Transverse colon (tissue), 4 donors: ENCODE results near the gene KLF1. TPM values are rescaled to one million over a fixed set of nuclear protein-coding genes. Genes with fewer than 3 reads are reported as not detected.
A peak's percentile ranks its signal among the peaks of the same experiment; 100 is the strongest.

ENCODE experiments used
- DNase-seq: peaks from one replicate; pipeline ENCODE4 v3.0.0-alpha.2; 2019
- H3K27ac ChIP-seq, 4 donors: fragments of 200-600 bp; sonication (generic); 2 replicates each; pipeline ENCODE4 v1.5.1; 2016 to 2018; ENCODE audit warnings: inconsistent platforms in 4 of 4
- H3K27me3 ChIP-seq: fragments of 200-600 bp; sonication (generic); 2 replicates; pipeline ENCODE4 v1.5.1; 2017; ENCODE audit warnings: inconsistent platforms
- H3K36me3 ChIP-seq, 4 donors: fragments of 200-600 bp; sonication (generic); 2 replicates each; pipeline ENCODE4 v1.5.1; 2017 to 2019; ENCODE audit warnings: inconsistent platforms in 4 of 4
- H3K4me1 ChIP-seq, 4 donors: fragments of 200-600 bp; sonication (generic); 2 replicates each; pipeline ENCODE4 v1.5.1; 2017 to 2020; ENCODE audit warnings: inconsistent platforms in 4 of 4
- H3K4me3 ChIP-seq, 4 donors: fragments of 200-600 bp; sonication (generic); 1 replicate in 1 of 4; 2 replicates in 3 of 4; pipeline versions ENCODE4 v1.5.1 to v1.6.1; 2017 to 2019; ENCODE audit warnings: inconsistent platforms in 4 of 4
- H3K9me3 ChIP-seq, 2 donors: fragments of 200-600 bp; sonication (generic); 2 replicates each; pipeline ENCODE4 v1.5.1; 2017 to 2019; ENCODE audit warnings: inconsistent platforms in 2 of 2
- CTCF ChIP-seq, 5 experiments: fragments of 200-600 bp in 3 of 5; fragments of 450-650 bp in 2 of 5; sonication (generic) in 3 of 5; IDR thresholded peaks; 1 replicate in 2 of 5; 2 replicates in 3 of 5; pipeline ENCODE4 v1.5.1; 2016 to 2017; ENCODE audit warnings: antibody characterized with exemption in 5 of 5, inconsistent platforms in 3 of 5, mild to moderate bottlenecking in 2 of 5, moderate library complexity in 1 of 5
- EP300 ChIP-seq: sonication (generic); formaldehyde crosslinking; IDR thresholded peaks from one replicate; pipeline ENCODE4 v1.6.1; 2017; ENCODE audit warnings: antibody characterized with exemption, low read depth
- POLR2A ChIP-seq: fragments of 450-650 bp; IDR thresholded peaks from one replicate; pipeline ENCODE4 v1.6.1; 2016; ENCODE audit warnings: antibody characterized with exemption, mild to moderate bottlenecking, moderate library complexity
- POLR2AphosphoS5 ChIP-seq, 3 donors: sonication (generic); formaldehyde crosslinking; IDR thresholded peaks; one replicate each; pipeline ENCODE4 v1.6.1; 2016; ENCODE audit warnings: antibody characterized with exemption in 3 of 3
- WGBS, 2 donors: methylation state at CpG; one replicate each; pipeline ENCODE4 v1.1.5; 2018; ENCODE audit warnings: low coverage in 1 of 2; 5-methylcytosine and 5-hydroxymethylcytosine counted together
- in situ Hi-C, 4 donors: fragments of 200-750 bp; cut with MboI; loops; one replicate each; pipeline versions ENCODE4 v1.15.0 to v1.15.1; 2017; ENCODE audit warnings: low sequenced_read_pairs in 3 of 4, low pct_ligation_motif_present in 1 of 4, low pct_unique_long_range_greater_than_20kb in 1 of 4
- intact Hi-C: fragments of 100-400 bp; cut with DNase I; formaldehyde crosslinking; loops from one replicate; pipeline ENCODE4 v1.15.1; 2023; ENCODE audit warnings: low total_unique reads
- small RNA-seq, 4 donors: library from RNA; depleted of rRNA; stranded (forward); fragments of <200 nt; gene quantifications; one replicate each; pipeline ENCODE3, GENCODE V24; 2016
- total RNA-seq, 4 donors: library from RNA; depleted of rRNA; stranded (reverse); fragments of >200 nt; gene quantifications; one replicate each; pipeline ENCODE4 v1.1.0, GENCODE V29; 2016

The KLF1 gene
- total RNA-seq, 4 donors from 2014 or later, result 0.32 TPM; not detected in 3

GRCh38 chr19:12837225-12837624, 49.8 kb downstream of the KLF1 start:
- Histone ChIP-seq H3K9me3 (no peaks in the 10 kb centered on the region), H3K27ac (no peak overlapping the region), H3K4me1 (peaks cover 18 to 45% (median 40%) of the 10 kb centered on the region in 4 donors), H3K4me3 (no peak overlapping the region), H3K27me3 (peaks cover 99% of the 10 kb centered on the region), H3K36me3 (no peaks in the 10 kb centered on the region)
- 51 to 65% methylated on average over 3 to 4 of the region's 4 CpGs for WGBS, 2 donors
- intact Hi-C loops, result no loop called here
- no peak for TF ChIP-seq POLR2A
- TF ChIP-seq POLR2AphosphoS5 (IDR thresholded peaks at IDR 0.05), result no peak
- TF ChIP-seq EP300, result no peak
- no peak for TF ChIP-seq CTCF (IDR thresholded peaks at IDR 0.05)
- no peak for DNase-seq
- in situ Hi-C loops, result no loop called here

- DNase-seq, result no peak
- no peak for TF ChIP-seq POLR2A
- no peak for TF ChIP-seq EP300
- no peak for TF ChIP-seq CTCF (IDR thresholded peaks at IDR 0.05)
- TF ChIP-seq POLR2AphosphoS5 (IDR thresholded peaks at IDR 0.05), result no peak
- Histone ChIP-seq H3K4me1 (peaks cover 18 to 44% (median 38%) of the 10 kb centered on the region in 4 donors), H3K27ac (no peak overlapping the region), H3K9me3 (no peaks in the 10 kb centered on the region), H3K36me3 (no peaks in the 10 kb centered on the region), H3K4me3 (no peak overlapping the region), H3K27me3 (peaks cover 99% of the 10 kb centered on the region)
- in situ Hi-C loops, result no loop called here
- intact Hi-C loops, result no loop called here
- WGBS, 2 donors, result 11% methylated on average over 6 of the region's 6 CpGs; no CpG with 5 or more reads in 1 of the 2 donors
Observed at GRCh38 chr19:12836529-12836863, 50.5 kb downstream of the KLF1 start.

GRCh38 chr19:12834976-12835757, 51.8 kb downstream of the KLF1 start:
- DNase-seq, result peak; percentile 35
- H3K4me3 ChIP-seq, result no peak overlapping the region
- H3K27ac ChIP-seq, result no peak overlapping the region
- in situ Hi-C loops (no loop called here), intact Hi-C loops (no loop called here)
- WGBS, 2 donors, result 8% methylated on average over 36 of the region's 39 CpGs; no CpG with 5 or more reads in 1 of the 2 donors
- H3K9me3 ChIP-seq, result no peaks in the 10 kb centered on the region
- TF ChIP-seq POLR2AphosphoS5 (IDR thresholded peaks at IDR 0.05) (no peak), POLR2A (no peak), EP300 (no peak), CTCF (IDR thresholded peaks at IDR 0.05) (no peak)
- peaks cover 18 to 34% (median 29%) of the 10 kb centered on the region in 4 donors for H3K4me1 ChIP-seq
- no peaks in the 10 kb centered on the region for H3K36me3 ChIP-seq
- peaks cover 97% of the 10 kb centered on the region for H3K27me3 ChIP-seq

GRCh38 chr19:12834566-12834943, 52.4 kb downstream of the KLF1 start, which contains the start of gene RTBDN:
RTBDN (minus strand) TSS chr19:12834579; CDS start chr19:12829979, 4,600 bp downstream.
- no peak within 1 kb of the TSS for H3K27ac ChIP-seq
- intact Hi-C loops, result no loop called here
- WGBS, 2 donors, result 10% methylated on average over 20 of the region's 20 CpGs; no CpG with 5 or more reads in 1 of the 2 donors
- in situ Hi-C loops, result no loop called here
- TF ChIP-seq POLR2AphosphoS5 (IDR thresholded peaks at IDR 0.05) (no peak), CTCF (IDR thresholded peaks at IDR 0.05) (no peak), EP300 (no peak), POLR2A (no peak)
- peaks cover 18 to 34% (median 29%) of the 10 kb centered on the region in 4 donors for H3K4me1 ChIP-seq
- no peak for DNase-seq
- H3K36me3 ChIP-seq, result no peaks in the 10 kb centered on the region
- peak within 1 kb of the TSS; percentile 10 to 56 (median 28) for H3K4me3 ChIP-seq
- peaks cover 97% of the 10 kb centered on the region for H3K27me3 ChIP-seq
- H3K9me3 ChIP-seq, result no peaks in the 10 kb centered on the region

Small RNA genes lying within 50 kb of the gene (small RNA-seq; reads per million reads assigned to genes)
- gene MIR5695, result 0 to 0.42 (median 0.14) reads per million in 4 donors
- gene MIR6794, result 0 reads per million in 4 donors

Other genes starting within 250 kb of the KLF1 start
- gene MAN2B1, start 220.5 kb downstream of the KLF1 start, total RNA-seq, result 100 to 1,000 TPM in 1 of 4 donors, 10 to 100 TPM in 3; 52.4 to 272 (median 70.1) TPM
- gene WDR83, start 220.4 kb downstream of the KLF1 start, total RNA-seq, result 10 to 100 TPM in 1 of 4 donors, 1 to 10 TPM in 2, not detected in 1; 7.6 to 36.3 (median 9.4) TPM
- 100 to 1,000 TPM; 117 to 139 (median 128) TPM for gene DHPS, start 205.3 kb downstream of the KLF1 start, total RNA-seq
- gene GNG14, start 199.2 kb downstream of the KLF1 start, total RNA-seq, result not detected
- gene FBXW9, start 190.6 kb downstream of the KLF1 start, total RNA-seq, result 1 to 10 TPM; 3.2 to 8.1 (median 4.9) TPM
- gene TNPO2, start 163.3 kb downstream of the KLF1 start, total RNA-seq, result 100 to 1,000 TPM in 1 of 4 donors, 10 to 100 TPM in 3; 39.2 to 128 (median 62.7) TPM
- gene TRIR, start 152.5 kb downstream of the KLF1 start, total RNA-seq, result 100 to 1,000 TPM; 295 to 760 (median 327) TPM
- 10 to 100 TPM; 18.3 to 75.2 (median 43.6) TPM for gene GET3, start 149.7 kb downstream of the KLF1 start, total RNA-seq
- 100 to 1,000 TPM; 121 to 325 (median 141) TPM for gene BEST2, start 135.4 kb downstream of the KLF1 start, total RNA-seq
- gene HOOK2, start 111.6 kb downstream of the KLF1 start, total RNA-seq, result 100 to 1,000 TPM; 138 to 387 (median 215) TPM
- gene JUNB, start 95.7 kb downstream of the KLF1 start, total RNA-seq, result 100 to 1,000 TPM; 386 to 857 (median 664) TPM
- gene PRDX2, start 85.4 kb downstream of the KLF1 start, total RNA-seq, result 100 to 1,000 TPM; 172 to 357 (median 198) TPM
- 1 to 10 TPM in 1 of 4 donors, not detected in 3; 1.6 TPM for gene THSD8, start 85.1 kb downstream of the KLF1 start, total RNA-seq
- gene RNASEH2A, start 80.6 kb downstream of the KLF1 start, total RNA-seq, result 10 to 100 TPM in 1 of 4 donors, 1 to 10 TPM in 2, not detected in 1; 2.7 to 17.5 (median 4.0) TPM
- not detected for gene RTBDN, start 52.6 kb downstream of the KLF1 start, total RNA-seq
- gene MAST1, start 48.7 kb downstream of the KLF1 start, total RNA-seq, result 1 to 10 TPM in 1 of 4 donors, under 1 TPM in 2, not detected in 1; 0.64 to 2.4 (median 0.82) TPM
- 10 to 100 TPM; 24.6 to 34.4 (median 34.4) TPM for gene DNASE2, start 5.8 kb downstream of the KLF1 start, total RNA-seq
- 10 to 100 TPM in 3 of 4 donors, 1 to 10 TPM in 1; 1.9 to 43.4 (median 33.2) TPM for gene GCDH, start 4.0 kb upstream of the KLF1 start, total RNA-seq
- under 1 TPM in 1 of 4 donors, not detected in 3; 0.68 TPM for gene SYCE2, start 32.1 kb upstream of the KLF1 start, total RNA-seq
- 10 to 100 TPM; 18.0 to 40.8 (median 32.6) TPM for gene FARSA, start 46.5 kb upstream of the KLF1 start, total RNA-seq
- 100 to 1,000 TPM; 181 to 444 (median 317) TPM for gene CALR, start 51.4 kb upstream of the KLF1 start, total RNA-seq
- 10 to 100 TPM; 57.9 to 87.9 (median 75.9) TPM for gene RAD23A, start 58.7 kb upstream of the KLF1 start, total RNA-seq
- 10 to 100 TPM; 28.6 to 55.0 (median 33.6) TPM for gene GADD45GIP1, start 70.0 kb upstream of the KLF1 start, total RNA-seq
- gene DAND5, start 82.4 kb upstream of the KLF1 start, total RNA-seq, result under 1 TPM in 2 of 4 donors, not detected in 2; 0.27 to 0.32 TPM
- gene NFIX, start 108.3 kb upstream of the KLF1 start, total RNA-seq, result 10 to 100 TPM; 25.4 to 53.1 (median 29.3) TPM
- 10 to 100 TPM in 3 of 4 donors, 1 to 10 TPM in 1; 4.5 to 33.4 (median 16.7) TPM for gene LYL1, start 215.7 kb upstream of the KLF1 start, total RNA-seq
- gene TRMT1, start 229.5 kb upstream of the KLF1 start, total RNA-seq, result 100 to 1,000 TPM in 1 of 4 donors, 10 to 100 TPM in 3; 26.6 to 199 (median 60.7) TPM
- gene NACC1, start 231.1 kb upstream of the KLF1 start, total RNA-seq, result 10 to 100 TPM; 31.6 to 54.2 (median 36.5) TPM